ENCODE measurements around the gene KDM4C. TPM values are rescaled to one million over a fixed set of nuclear protein-coding genes. Genes with fewer than 3 reads are reported as not detected.

KDM4C gene
- total and polyA plus RNA-seq, 2 of the 8 experiments (the other 6 are each of a cell fraction or from before 2014, with no cell fraction given) = 13.0 to 26.1 TPM

- H3K79me1 ChIP-seq (ENCODE audit: low read depth, low read length) = peaks cover 6% of the 10 kb centered on the region; the same call in 1 of the 2 replicates
- H4K8ac ChIP-seq (ENCODE audit: extremely low read depth, insufficient read depth, low read length) = no peak overlapping the region
- H3K79me2 ChIP-seq (ENCODE audit: control insufficient read depth in 1 of 2, insufficient read depth in 2 of 2, low read length in 2 of 2) = peaks cover 3 to 79% of the 10 kb centered on the region in 2 experiments; a peak in 3 of 4 replicates
- H3K18ac ChIP-seq (ENCODE audit: extremely low read depth, low read length) = no peak overlapping the region
- no peaks in the 10 kb centered on the region for H3K23me2 ChIP-seq (ENCODE audit: low read depth, low read length)
- H3K27ac ChIP-seq (ENCODE audit: low read depth, low read length) = no peak overlapping the region
- CTCF ChIA-PET (ENCODE audit: partially characterized antibody) = interaction anchor here (0.7 to 1.4 kb wide), 3 partner anchors 12 to 35 kb away, joined by 3 read pairs; no protein-coding TSS in a partner anchor
- H2BK120ac ChIP-seq (replicated peaks; ENCODE audit: low read depth, low read length) = no peak overlapping the region
- H4K91ac ChIP-seq (replicated peaks; ENCODE audit: insufficient read length, low read length) = no peak overlapping the region
- POLR2A ChIA-PET (ENCODE audit: partially characterized antibody) = no interaction called here
- H3K4ac ChIP-seq (replicated peaks; ENCODE audit: insufficient read length, low read depth, low read length) = no peak overlapping the region
- H2AFZ ChIP-seq (ENCODE audit: low read length) = no peak overlapping the region
- H4K5ac ChIP-seq (ENCODE audit: insufficient read length, low read depth, low read length) = no peak overlapping the region
- H3K36me3 ChIP-seq (ENCODE audit: control insufficient read depth in 2 of 4, insufficient read depth in 4 of 4, low read length in 3 of 4) = no peaks in the 10 kb centered on the region
- no peak overlapping the region for H2BK5ac ChIP-seq (ENCODE audit: low read depth, low read length)
- FAIRE-seq (no peak), DNase-seq (ENCODE audit: low read depth in 1 of 2, low spot score in 2 of 2) (no peak)
- H3K9ac ChIP-seq (replicated peaks in 1 of 4; ENCODE audit: extremely low read depth in 1 of 4, low read depth in 3 of 4, low read length in 3 of 4) = no peak overlapping the region
- H3K4me3 ChIP-seq (ENCODE audit: extremely low read depth in 1 of 4, insufficient read depth in 2 of 4, low read depth in 3 of 4, low read length in 4 of 4) = no peak overlapping the region
- H3K56ac ChIP-seq (replicated peaks; ENCODE audit: insufficient read length, low read depth, low read length) = no peak overlapping the region
- peak overlapping the region; percentile 40; the same call in 1 of the 2 replicates for H2BK12ac ChIP-seq (ENCODE audit: low read depth, low read length)
- 52% methylated on average over 2 of the region's 2 CpGs; no CpG with 5 or more reads in 1 of the 2 experiments for WGBS, 2 experiments (ENCODE audit: extremely low coverage in 1 of 2, insufficient coverage in 1 of 2, insufficient read length in 1 of 2, insufficient replicate concordance in 2 of 2, low coverage in 1 of 2, low lambda C conversion rate in 2 of 2, missing lambda C conversion rate in 1 of 2)
- no peak overlapping the region for H2BK20ac ChIP-seq (ENCODE audit: low read length)
- H3K4me2 ChIP-seq (ENCODE audit: insufficient read depth in 1 of 2, low read depth in 2 of 2, low read length in 2 of 2) = no peak overlapping the region
- no peak overlapping the region for H2AK5ac ChIP-seq (ENCODE audit: low read depth, low read length)
- H3K14ac ChIP-seq (ENCODE audit: insufficient read length) = no peak overlapping the region
- peaks cover 0 to 25% (median 14%) of the 10 kb centered on the region in 4 experiments; a peak in 6 of 7 replicates for H3K4me1 ChIP-seq (replicated peaks in 1 of 4; ENCODE audit: control insufficient read depth in 3 of 4, insufficient read depth in 4 of 4, low read length in 3 of 4)
- no peaks in the 10 kb centered on the region for H4K20me1 ChIP-seq (replicated peaks in 1 of 2; ENCODE audit: control insufficient read depth in 1 of 2, insufficient read depth in 2 of 2, low read length in 2 of 2)
- no peaks in the 10 kb centered on the region for H3K9me3 ChIP-seq (ENCODE audit: insufficient read depth in 2 of 2, low read depth in 1 of 2, low read length in 1 of 2)
- no peaks in the 10 kb centered on the region for H3K27me3 ChIP-seq (replicated peaks in 1 of 4; ENCODE audit: control insufficient read depth in 3 of 4, extremely low read depth in 1 of 4, insufficient read depth in 3 of 4, low read length in 3 of 4)
- no peak overlapping the region for H3K23ac ChIP-seq (ENCODE audit: insufficient read length)
- H2BK15ac ChIP-seq (ENCODE audit: low read length) = no peak overlapping the region
- no peak for TF ChIP-seq CBX5 (IDR thresholded peaks at IDR 0.05; ENCODE audit: low read depth, low read length)
- TF ChIP-seq YY1 (IDR thresholded peaks at IDR 0.05; ENCODE audit: low read depth, low read length) = no peak
- TF ChIP-seq MAFK (IDR thresholded peaks at IDR 0.05; ENCODE audit: low read depth, low read length) = no peak
- TF ChIP-seq CREB1 (IDR thresholded peaks at IDR 0.05) = no peak
- TF ChIP-seq SP4 (IDR thresholded peaks at IDR 0.05; ENCODE audit: low read length) = no peak
These were observed 23.7 kb downstream of the KDM4C start for GRCh38 chr9:6781476-6781875.

All from H1 (cell line).